Liver (tissue), 9 donors: ENCODE data around the gene NWD2. TPM values are rescaled to one million over a fixed set of nuclear protein-coding genes. Genes with fewer than 3 reads are reported as not detected.

Source experiments
- DNase-seq: peaks from one replicate; pipeline ENCODE4 v3.0.0-alpha.2; 2017; ENCODE audit warnings: low spot score
- H3K27ac ChIP-seq, 2 donors: one replicate each; pipeline ENCODE4 v1.7.0; 2013; ENCODE audit warnings: inconsistent platforms in 2 of 2, low read length in 2 of 2, control low read depth in 1 of 2, low read depth in 1 of 2, mild to moderate bottlenecking in 1 of 2
- H3K27me3 ChIP-seq, 4 donors: one replicate each; pipeline versions ENCODE4 v1.6.1 to v1.7.0; 2013; ENCODE audit warnings: low read length in 3 of 4, inconsistent platforms in 1 of 4, mild to moderate bottlenecking in 1 of 4, moderate library complexity in 1 of 4; ENCODE audit not compliant: control insufficient read depth in 4 of 4, insufficient read depth in 4 of 4
- H3K36me3 ChIP-seq, 4 donors: one replicate each; pipeline versions ENCODE4 v1.6.1 to v1.7.0; 2013; ENCODE audit warnings: low read length in 3 of 4, mild to moderate bottlenecking in 3 of 4, low read depth in 1 of 4, moderate library complexity in 1 of 4; ENCODE audit not compliant: control insufficient read depth in 4 of 4, insufficient read depth in 3 of 4
- H3K4me1 ChIP-seq, 4 donors: one replicate each; pipeline versions ENCODE4 v1.6.1 to v1.7.0; 2013; ENCODE audit warnings: low read length in 3 of 4, mild to moderate bottlenecking in 3 of 4, moderate library complexity in 1 of 4; ENCODE audit not compliant: control insufficient read depth in 4 of 4, insufficient read depth in 4 of 4
- H3K4me3 ChIP-seq, 3 donors: one replicate each; pipeline versions ENCODE4 v1.6.1 to v1.7.0; 2013; ENCODE audit warnings: low read length in 3 of 3, control low read depth in 1 of 3, low read depth in 1 of 3, mild to moderate bottlenecking in 1 of 3
- H3K9ac ChIP-seq, 2 donors: one replicate each; pipeline ENCODE4 v1.7.0; 2013; ENCODE audit warnings: low read length in 2 of 2, mild to moderate bottlenecking in 2 of 2, moderate library complexity in 2 of 2, control low read depth in 1 of 2, low read depth in 1 of 2
- H3K9me3 ChIP-seq, 4 donors: one replicate each; pipeline versions ENCODE4 v1.6.1 to v1.7.0; 2013; ENCODE audit warnings: low read length in 3 of 4; ENCODE audit not compliant: control insufficient read depth in 4 of 4
- ATF3 ChIP-seq: IDR thresholded peaks from 2 replicates; pipeline ENCODE4 v1.6.1; 2016; ENCODE audit warnings: antibody characterized with exemption
- CTCF ChIP-seq: fragments of 150-350 bp; IDR thresholded peaks from 2 replicates; pipeline ENCODE4 v1.5.1; 2017; ENCODE audit warnings: improper control_type of control experiment, low read depth, low read length; ENCODE audit not compliant: missing input control
- EGR1 ChIP-seq, 2 donors: IDR thresholded peaks; 2 replicates each; pipeline ENCODE4 v1.6.1; 2016 to 2018; ENCODE audit warnings: antibody characterized with exemption in 2 of 2, low read depth in 2 of 2
- FOXA2 ChIP-seq: IDR thresholded peaks from 2 replicates; pipeline ENCODE4 v1.6.1; 2016; ENCODE audit warnings: antibody characterized with exemption
- HNF4A ChIP-seq, 2 donors: conservative IDR thresholded peaks; 2 replicates each; pipeline ENCODE4 v1.6.1; 2016; ENCODE audit warnings: antibody characterized with exemption in 2 of 2, mild to moderate bottlenecking in 2 of 2
- HNF4G ChIP-seq: IDR thresholded peaks from 2 replicates; pipeline ENCODE4 v1.6.1; 2016; ENCODE audit warnings: antibody characterized with exemption
- NR2F2 ChIP-seq: IDR thresholded peaks from 2 replicates; pipeline ENCODE4 v1.6.1; 2016; ENCODE audit warnings: antibody characterized with exemption
- SP1 ChIP-seq: IDR thresholded peaks from 2 replicates; pipeline ENCODE4 v1.6.1; 2018; ENCODE audit warnings: antibody characterized with exemption, mild to moderate bottlenecking
- ZBTB33 ChIP-seq: IDR thresholded peaks from 2 replicates; pipeline ENCODE4 v1.6.1; 2016; ENCODE audit warnings: antibody characterized with exemption
- WGBS: extraction: QIAGEN DNeasy Blood & Tissue Kit; methylation state at CpG from one replicate; pipeline ENCODE4 v1.1.7; 2013; 5-methylcytosine and 5-hydroxymethylcytosine counted together
- polyA plus RNA-seq, 2 donors: library from polyadenylated mRNA; stranded (reverse) in 1 of 2; unstranded in 1 of 2; fragments of 200-250 nt in 1 of 2; fragments of >200 nt in 1 of 2; fragmentation: Nextera tagmentation in 1 of 2; extraction: Ambion mirVana in 1 of 2; gene quantifications; one replicate each; pipeline versions ENCODE4 v1.2.1 to v1.2.3, GENCODE V29; 2013 to 2015
- total RNA-seq, 2 donors: library from RNA; depleted of rRNA; stranded (reverse); fragments of >200 nt; gene quantifications; one replicate each; pipeline ENCODE4 v1.2.3, GENCODE V29; 2014
- TF ChIP-seq, protein P1 (sequence below): IDR thresholded peaks from 2 replicates; pipeline ENCODE4 v1.6.1; 2016; ENCODE audit warnings: antibody characterized with exemption
- donor health status: healthy.
- donor health status: healthy.
- donor health status: healthy.
- donor health status: healthy.
- donor health status: healthy.

Gene NWD2
- total and polyA plus RNA-seq, 4 donors: 0.08 to 0.37 TPM; not detected in 2

- TF ChIP-seq SP1: no peak
- no peak for TF ChIP-seq HNF4G
- TF ChIP-seq CTCF: no peak
- TF ChIP-seq FOXA2: no peak
- TF ChIP-seq EGR1 (IDR thresholded peaks at IDR 0.05; ENCODE audit: low read depth in 2 of 2): no peak
- Histone ChIP-seq H3K27ac (no peak overlapping the region), H3K4me1 (no peaks in the 10 kb centered on the region), H3K4me3 (no peak overlapping the region), H3K9me3 (no peaks in the 10 kb centered on the region), H3K27me3 (peaks cover 0 to 4% (median 2%) of the 10 kb centered on the region in 4 donors), H3K9ac (no peak overlapping the region), H3K36me3 (no peaks in the 10 kb centered on the region)
- no peak for DNase-seq
- WGBS: 88% methylated on average over 3 of the region's 3 CpGs
These were observed 23.9 kb upstream of the NWD2 start for GRCh38 chr4:37220685-37221084.

DNA sequence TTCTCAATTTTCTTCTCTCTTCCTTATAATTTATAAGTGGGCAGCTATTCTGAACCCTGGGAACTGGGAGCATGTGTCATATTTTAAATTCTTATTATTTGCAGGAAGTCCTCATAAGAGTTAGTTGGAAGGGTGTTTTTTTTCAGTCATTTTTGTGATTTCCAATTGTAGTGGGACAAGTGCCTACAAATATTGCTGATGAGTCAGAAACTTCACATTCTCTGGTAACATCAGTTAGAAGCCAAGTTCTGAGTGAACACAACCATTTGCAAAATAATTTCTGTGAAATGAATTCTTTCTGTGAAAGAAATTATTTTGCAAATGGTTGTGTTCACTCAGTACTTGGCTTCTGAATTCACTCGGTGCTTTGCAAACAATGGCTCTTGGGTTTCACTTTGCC is 20.8 kb upstream of the NWD2 start:
- Histone ChIP-seq H3K36me3 (no peaks in the 10 kb centered on the region), H3K9ac (no peak overlapping the region), H3K4me1 (no peaks in the 10 kb centered on the region), H3K4me3 (no peak overlapping the region), H3K9me3 (no peaks in the 10 kb centered on the region), H3K27ac (no peak overlapping the region), H3K27me3 (peaks cover 0 to 7% (median 2%) of the 10 kb centered on the region in 4 donors)
- 68% methylated on average over 1 of the region's 1 CpG for WGBS
- no peak for TF ChIP-seq ZBTB33
- DNase-seq: no peak

- no peak for TF ChIP-seq HNF4G
- TF ChIP-seq NR2F2: peak; percentile 47
- H3K36me3 ChIP-seq: no peaks in the 10 kb centered on the region
- H3K9me3 ChIP-seq: no peaks in the 10 kb centered on the region
- WGBS: 76% methylated on average over 4 of the region's 4 CpGs
- H3K4me3 ChIP-seq: no peak overlapping the region
- peaks cover 0 to 7% (median 2%) of the 10 kb centered on the region in 4 donors for H3K27me3 ChIP-seq
- no peak overlapping the region for H3K9ac ChIP-seq
- DNase-seq: no peak
- H3K4me1 ChIP-seq: no peaks in the 10 kb centered on the region
- no peak overlapping the region for H3K27ac ChIP-seq
These were observed 19.7 kb upstream of the NWD2 start for GRCh38 chr4:37224854-37225253.

- 27% methylated on average over 2 of the region's 2 CpGs for whole genome bisulfite sequencing
- Histone ChIP-seq H3K9ac (no peak overlapping the region), H3K4me3 (no peak overlapping the region), H3K27me3 (peaks cover 0 to 7% (median 0%) of the 10 kb centered on the region in 4 donors), H3K9me3 (no peaks in the 10 kb centered on the region), H3K4me1 (no peaks in the 10 kb centered on the region), H3K36me3 (no peaks in the 10 kb centered on the region), H3K27ac (no peak overlapping the region)
- TF ChIP-seq, protein P1, sequence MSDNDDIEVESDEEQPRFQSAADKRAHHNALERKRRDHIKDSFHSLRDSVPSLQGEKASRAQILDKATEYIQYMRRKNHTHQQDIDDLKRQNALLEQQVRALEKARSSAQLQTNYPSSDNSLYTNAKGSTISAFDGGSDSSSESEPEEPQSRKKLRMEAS: no peak
- TF ChIP-seq ATF3 (no peak), HNF4A (conservative IDR thresholded peaks at IDR 0.05) (no peak)
- no peak for DNase-seq
These were observed 18.8 kb upstream of the NWD2 start for GRCh38 chr4:37225778-37226177.
